ENCODE measurements around the gene GAPDHS. TPM values are rescaled to one million over a fixed set of nuclear protein-coding genes. Genes with fewer than 3 reads are reported as not detected.

Gene GAPDHS
- total RNA-seq, result not detected

- no peak for DNase-seq (ENCODE audit: low read depth in 2 of 3, low spot score in 2 of 3)
Observed at GRCh38 chr19:35533201-35533821, at the start of gene GAPDHS. GAPDHS (plus strand) TSS chr19:35533456; CDS start chr19:35533528, 72 bp downstream.

- DNase-seq (ENCODE audit: low read depth in 2 of 3, low spot score in 2 of 3), result no peak
Observed at GRCh38 chr19:35484252-35485036, 48.8 kb upstream of the GAPDHS start.

- no peak for DNase-seq (ENCODE audit: low read depth in 2 of 3, low spot score in 2 of 3)
Observed at GRCh38 chr19:35486268-35486708, 47.0 kb upstream of the GAPDHS start.

- no peak for DNase-seq (ENCODE audit: low read depth in 2 of 3, low spot score in 2 of 3)
Observed at GRCh38 chr19:35487656-35488182, 45.5 kb upstream of the GAPDHS start.

GRCh38 chr19:35488677-35489076, 44.6 kb upstream of the GAPDHS start:
- DNase-seq (ENCODE audit: low read depth in 2 of 3, low spot score in 2 of 3), result no peak

GRCh38 chr19:35490364-35490763, 42.9 kb upstream of the GAPDHS start, which contains the start of gene KRTDAP:
KRTDAP (minus strand) TSS chr19:35490464; CDS start chr19:35490442, 22 bp downstream.
- DNase-seq (ENCODE audit: low read depth in 2 of 3, low spot score in 2 of 3), result no peak

GRCh38 chr19:35491836-35492360, 41.4 kb upstream of the GAPDHS start:
- DNase-seq (ENCODE audit: low read depth in 2 of 3, low spot score in 2 of 3), result no peak

- no peak for DNase-seq (ENCODE audit: low read depth in 2 of 3, low spot score in 2 of 3)
Observed at GRCh38 chr19:35493971-35494370, 39.3 kb upstream of the GAPDHS start.

- DNase-seq (ENCODE audit: low read depth in 2 of 3, low spot score in 2 of 3), result peak; percentile 39 to 72 (median 66)
Observed at GRCh38 chr19:35495107-35496064, 37.9 kb upstream of the GAPDHS start.

GRCh38 chr19:35497406-35497805, 35.9 kb upstream of the GAPDHS start:
- no peak for DNase-seq (ENCODE audit: low read depth in 2 of 3, low spot score in 2 of 3)

- no peak for DNase-seq (ENCODE audit: low read depth in 2 of 3, low spot score in 2 of 3)
Observed at GRCh38 chr19:35498220-35498619, 35.0 kb upstream of the GAPDHS start.

- DNase-seq (ENCODE audit: low read depth in 2 of 3, low spot score in 2 of 3), result no peak
Observed at GRCh38 chr19:35498984-35499527, 34.2 kb upstream of the GAPDHS start.

- no peak for DNase-seq (ENCODE audit: low read depth in 2 of 3, low spot score in 2 of 3)
Observed at GRCh38 chr19:35500611-35501010, 32.6 kb upstream of the GAPDHS start.

- no peak for DNase-seq (ENCODE audit: low read depth in 2 of 3, low spot score in 2 of 3)
Observed at GRCh38 chr19:35501684-35502083, 31.6 kb upstream of the GAPDHS start.

- no peak for DNase-seq (ENCODE audit: low read depth in 2 of 3, low spot score in 2 of 3)
Observed at GRCh38 chr19:35502751-35503150, 30.5 kb upstream of the GAPDHS start.

- no peak for DNase-seq (ENCODE audit: low read depth in 2 of 3, low spot score in 2 of 3)
Observed at GRCh38 chr19:35506011-35506410, 27.2 kb upstream of the GAPDHS start.

GRCh38 chr19:35507561-35507960, 25.7 kb upstream of the GAPDHS start:
- DNase-seq (ENCODE audit: low read depth in 2 of 3, low spot score in 2 of 3), result no peak

GRCh38 chr19:35508129-35508528, 25.1 kb upstream of the GAPDHS start:
- no peak for DNase-seq (ENCODE audit: low read depth in 2 of 3, low spot score in 2 of 3)

GRCh38 chr19:35509018-35509652, 24.1 kb upstream of the GAPDHS start:
- peak in 2 of 3 donors; percentile 23 to 27 for DNase-seq (ENCODE audit: low read depth in 2 of 3, low spot score in 2 of 3)

All from hematopoietic multipotent progenitor cell (in vitro differentiated cells).